ENCODE data around the gene MVD. TPM values are rescaled to one million over a fixed set of nuclear protein-coding genes. Genes with fewer than 3 reads are reported as not detected.

The MVD gene
- total RNA-seq, 3 donors from 2014 or later, result 39.0 to 49.2 (median 44.4) TPM

- Mint-ChIP-seq H3K4me1 (ENCODE audit: low read depth) (peaks cover 19% of the 10 kb centered on the region), H3K9me3 (no peaks in the 10 kb centered on the region), H3K27me3 (ENCODE audit: low read depth) (no peaks in the 10 kb centered on the region), H3K4me3 (peak overlapping the region; percentile 90), H3K36me3 (ENCODE audit: insufficient read depth) (peaks cover 2% of the 10 kb centered on the region)
- DNase-seq (no peak), ATAC-seq (peak; percentile 17 to 36)
These were observed 12.8 kb downstream of the MVD start for GRCh38 chr16:88649924-88650748.

GRCh38 chr16:88649195-88649923 lies 13.5 kb downstream of the MVD start:
- no peaks in the 10 kb centered on the region for H3K27me3 Mint-ChIP-seq (ENCODE audit: low read depth)
- H3K4me3 Mint-ChIP-seq, result peak overlapping the region; percentile 90
- DNase-seq, result no peak
- H3K9me3 Mint-ChIP-seq, result no peaks in the 10 kb centered on the region
- no peaks in the 10 kb centered on the region for H3K36me3 Mint-ChIP-seq (ENCODE audit: insufficient read depth)
- H3K4me1 Mint-ChIP-seq (ENCODE audit: low read depth), result peaks cover 19% of the 10 kb centered on the region
- ATAC-seq, result no peak

GRCh38 chr16:88647178-88648070 lies 15.5 kb downstream of the MVD start:
- ATAC-seq (no peak), DNase-seq (no peak)
- no peaks in the 10 kb centered on the region for H3K9me3 Mint-ChIP-seq
- peaks cover 2% of the 10 kb centered on the region for H3K36me3 Mint-ChIP-seq (ENCODE audit: insufficient read depth)
- no peaks in the 10 kb centered on the region for H3K27me3 Mint-ChIP-seq (ENCODE audit: low read depth)
- H3K4me3 Mint-ChIP-seq, result no peak overlapping the region
- H3K4me1 Mint-ChIP-seq (ENCODE audit: low read depth), result peaks cover 19% of the 10 kb centered on the region

GRCh38 chr16:88646345-88647034 lies 16.4 kb downstream of the MVD start:
- Mint-ChIP-seq H3K36me3 (ENCODE audit: insufficient read depth) (peaks cover 2% of the 10 kb centered on the region), H3K9me3 (no peaks in the 10 kb centered on the region), H3K4me3 (no peak overlapping the region), H3K27me3 (ENCODE audit: low read depth) (no peaks in the 10 kb centered on the region), H3K4me1 (ENCODE audit: low read depth) (peaks cover 17% of the 10 kb centered on the region)
- ATAC-seq, result no peak
- DNase-seq, result no peak

- Mint-ChIP-seq H3K9me3 (no peaks in the 10 kb centered on the region), H3K27me3 (ENCODE audit: low read depth) (no peaks in the 10 kb centered on the region), H3K4me3 (no peak overlapping the region), H3K36me3 (ENCODE audit: insufficient read depth) (peaks cover 2% of the 10 kb centered on the region), H3K4me1 (ENCODE audit: low read depth) (peaks cover 12% of the 10 kb centered on the region)
- no peak for ATAC-seq
- no peak for DNase-seq
These were observed 16.9 kb downstream of the MVD start for GRCh38 chr16:88645941-88646340.

- peaks cover 2% of the 10 kb centered on the region for H3K36me3 Mint-ChIP-seq (ENCODE audit: insufficient read depth)
- DNase-seq (no peak), ATAC-seq (no peak)
- no peaks in the 10 kb centered on the region for H3K9me3 Mint-ChIP-seq
- H3K4me3 Mint-ChIP-seq, result no peak overlapping the region
- peaks cover 13% of the 10 kb centered on the region for H3K4me1 Mint-ChIP-seq (ENCODE audit: low read depth)
- peaks cover under 1% of the 10 kb centered on the region for H3K27me3 Mint-ChIP-seq (ENCODE audit: low read depth)
These were observed 17.4 kb downstream of the MVD start for GRCh38 chr16:88645455-88645854.

GRCh38 chr16:88643644-88643932 lies 19.3 kb downstream of the MVD start:
- no peak for ATAC-seq
- H3K36me3 Mint-ChIP-seq (ENCODE audit: insufficient read depth), result peaks cover 2% of the 10 kb centered on the region
- no peak overlapping the region for H3K4me3 Mint-ChIP-seq
- H3K9me3 Mint-ChIP-seq, result no peaks in the 10 kb centered on the region
- H3K4me1 Mint-ChIP-seq (ENCODE audit: low read depth), result peaks cover 10% of the 10 kb centered on the region
- H3K27me3 Mint-ChIP-seq (ENCODE audit: low read depth), result peaks cover 7% of the 10 kb centered on the region
- DNase-seq, result no peak

GRCh38 chr16:88642881-88643643 lies 19.8 kb downstream of the MVD start:
- Mint-ChIP-seq H3K4me1 (ENCODE audit: low read depth) (peaks cover 14% of the 10 kb centered on the region), H3K36me3 (ENCODE audit: insufficient read depth) (peaks cover 2% of the 10 kb centered on the region), H3K27me3 (ENCODE audit: low read depth) (peaks cover 7% of the 10 kb centered on the region), H3K4me3 (no peak overlapping the region), H3K9me3 (no peaks in the 10 kb centered on the region)
- no peak for DNase-seq
- ATAC-seq, result no peak

- H3K4me1 Mint-ChIP-seq (ENCODE audit: low read depth), result peaks cover 31% of the 10 kb centered on the region
- H3K27me3 Mint-ChIP-seq (ENCODE audit: low read depth), result peaks cover 7% of the 10 kb centered on the region
- no peak for ATAC-seq
These were observed 22.2 kb downstream of the MVD start for GRCh38 chr16:88640498-88641247.

GRCh38 chr16:88640039-88640495 lies 22.8 kb downstream of the MVD start:
- ATAC-seq (no peak), DNase-seq (no peak)
- Mint-ChIP-seq H3K4me1 (ENCODE audit: low read depth) (peaks cover 35% of the 10 kb centered on the region), H3K4me3 (no peak overlapping the region), H3K9me3 (no peaks in the 10 kb centered on the region), H3K36me3 (ENCODE audit: insufficient read depth) (peaks cover 2% of the 10 kb centered on the region), H3K27me3 (ENCODE audit: low read depth) (peaks cover 7% of the 10 kb centered on the region)

More at GRCh38 chr16:88640498-88641247, 22.2 kb downstream of the MVD start:
- Mint-ChIP-seq H3K9me3 (no peaks in the 10 kb centered on the region), H3K36me3 (ENCODE audit: insufficient read depth) (peaks cover 2% of the 10 kb centered on the region), H3K4me3 (no peak overlapping the region)
- no peak for DNase-seq

- DNase-seq, result no peak
- Mint-ChIP-seq H3K4me1 (ENCODE audit: low read depth) (peaks cover 36% of the 10 kb centered on the region), H3K36me3 (ENCODE audit: insufficient read depth) (peaks cover 2% of the 10 kb centered on the region), H3K9me3 (no peaks in the 10 kb centered on the region), H3K4me3 (no peak overlapping the region), H3K27me3 (ENCODE audit: low read depth) (peaks cover 7% of the 10 kb centered on the region)
- no peak for ATAC-seq
These were observed 23.5 kb downstream of the MVD start for GRCh38 chr16:88639231-88640038.

All from activated T-cell treated with anti-CD3 and anti-CD28 coated beads, Interleukin-2, amount 50 U/mL, for 4 hours (primary cell).